ENCODE measurements around the gene KDM4C. TPM values are rescaled to one million over a fixed set of nuclear protein-coding genes. Genes with fewer than 3 reads are reported as not detected.
A peak's percentile ranks its signal among the peaks of the same experiment; 100 is the strongest.

KDM4C gene
- polyA plus RNA-seq, 1 donor, result 21.6 TPM

DNA sequence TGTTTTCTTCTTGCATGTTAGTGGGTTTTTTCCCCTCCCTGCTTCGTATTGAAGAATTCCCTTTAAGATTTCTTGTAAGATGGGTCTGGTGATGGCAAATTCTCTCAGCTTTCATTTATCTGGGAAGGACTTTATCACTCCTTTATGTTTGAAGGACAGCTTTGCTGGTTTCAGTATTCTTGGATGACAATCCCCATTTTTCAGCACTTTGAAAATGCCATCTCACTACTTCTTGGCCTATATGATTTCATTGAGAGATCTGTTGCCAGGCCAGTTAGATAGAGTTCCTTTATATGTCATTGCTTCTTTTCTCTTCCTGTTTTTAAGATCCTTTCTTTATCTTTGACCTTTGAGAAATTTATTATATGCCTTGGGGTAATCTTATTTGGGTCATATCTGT, 106.3 kb downstream of the KDM4C start:
- no peak for DNase-seq

DNA sequence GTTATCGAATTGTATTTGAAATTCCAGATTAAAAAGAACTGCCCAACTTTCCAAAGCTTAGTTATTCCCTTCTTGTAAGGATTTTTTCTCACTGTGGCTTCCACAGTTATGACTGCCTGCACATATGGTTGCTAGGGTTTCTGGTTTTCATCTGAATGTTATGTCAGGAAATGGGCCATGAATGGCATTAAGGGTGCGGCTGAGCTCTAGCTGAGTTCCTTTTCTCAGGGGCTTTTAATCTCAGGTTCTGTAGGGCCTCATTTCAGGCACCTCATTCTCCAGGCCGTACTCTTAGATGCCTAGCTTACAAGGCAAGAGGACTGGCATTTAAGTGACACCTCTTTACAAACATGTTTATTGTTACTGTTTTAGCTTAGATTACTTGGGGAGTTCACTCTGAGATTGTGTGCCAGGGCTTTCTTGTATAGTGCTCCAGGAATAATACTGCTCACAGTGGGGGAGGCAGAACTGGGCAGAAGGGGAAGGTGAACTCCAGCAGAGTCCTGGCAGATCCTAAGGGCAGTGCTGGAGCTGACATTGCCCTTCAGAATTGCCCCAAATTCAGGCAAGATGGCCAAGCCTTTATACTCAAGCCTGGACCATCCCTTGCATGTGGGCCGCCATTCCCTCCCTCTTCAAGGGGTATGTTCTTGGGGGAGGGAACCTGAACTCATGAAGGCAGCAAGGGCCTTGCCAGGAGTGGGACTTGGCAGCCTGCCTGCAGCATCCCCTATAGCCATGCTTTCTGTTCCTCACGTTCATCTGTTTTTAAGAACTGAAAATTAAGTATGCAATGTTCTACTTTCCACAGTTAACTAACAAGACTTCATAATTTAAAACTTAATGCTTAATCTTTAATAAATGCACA, 111.5 kb downstream of the KDM4C start:
- no peak for DNase-seq

DNA sequence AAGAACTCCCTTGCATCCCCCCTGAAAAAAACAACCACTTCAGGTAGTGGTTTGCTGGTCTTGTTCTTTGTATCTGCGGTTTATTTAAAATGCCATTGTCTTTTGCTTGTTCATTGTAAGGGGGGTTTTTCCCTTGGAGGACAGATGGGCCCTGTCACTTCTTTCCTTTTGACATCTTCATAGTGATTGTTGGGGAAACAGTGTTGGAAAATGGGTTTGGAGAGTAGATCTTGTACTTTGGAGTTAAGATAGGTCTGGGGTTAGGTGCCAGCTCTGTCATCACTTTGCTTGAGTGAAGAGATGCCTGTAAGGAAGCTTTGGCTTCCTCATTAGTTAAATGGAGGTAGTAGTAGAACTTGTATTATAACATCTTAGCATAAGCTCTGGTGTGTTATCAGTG, 112.4 kb downstream of the KDM4C start:
- DNase-seq, result no peak

DNA sequence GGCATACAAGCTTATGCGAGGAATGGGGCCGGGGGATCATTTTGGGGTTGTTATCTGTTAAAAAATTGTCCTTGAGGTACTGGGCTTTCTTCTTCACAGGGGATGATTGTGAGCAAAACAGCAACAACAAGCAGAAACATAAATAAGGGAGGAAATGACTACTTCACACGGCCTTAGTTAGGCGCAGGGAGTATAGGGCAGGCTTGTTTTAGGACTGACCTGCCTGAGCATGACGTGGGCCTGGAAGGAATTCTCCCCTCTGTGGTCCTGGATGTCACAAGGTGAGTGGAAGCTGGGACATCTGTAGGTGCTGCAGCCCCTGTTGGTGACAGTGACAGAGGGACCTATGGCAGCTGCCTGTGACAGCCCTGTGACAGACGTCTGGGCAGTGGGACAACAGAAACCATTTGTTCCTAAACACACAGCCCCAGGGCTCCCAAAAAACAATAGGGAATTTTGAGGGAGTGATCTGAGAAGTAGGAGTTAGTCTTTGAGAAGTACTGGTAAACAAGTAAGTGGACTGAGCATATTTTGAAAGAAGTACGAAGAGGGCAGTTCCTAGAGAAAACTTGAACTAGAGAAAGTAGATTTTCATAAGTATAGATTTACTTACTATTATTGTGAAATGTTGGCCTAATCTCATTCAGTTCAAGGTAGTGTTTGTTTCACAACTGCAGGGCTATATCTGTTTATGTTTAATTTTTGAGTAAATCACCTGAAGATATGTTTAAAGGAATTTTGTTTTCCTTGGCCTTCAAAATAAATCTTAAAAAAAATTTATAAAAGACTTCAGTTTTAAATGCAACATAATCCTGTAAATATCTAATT, 113.1 kb downstream of the KDM4C start:
- DNase-seq, result no peak

DNA sequence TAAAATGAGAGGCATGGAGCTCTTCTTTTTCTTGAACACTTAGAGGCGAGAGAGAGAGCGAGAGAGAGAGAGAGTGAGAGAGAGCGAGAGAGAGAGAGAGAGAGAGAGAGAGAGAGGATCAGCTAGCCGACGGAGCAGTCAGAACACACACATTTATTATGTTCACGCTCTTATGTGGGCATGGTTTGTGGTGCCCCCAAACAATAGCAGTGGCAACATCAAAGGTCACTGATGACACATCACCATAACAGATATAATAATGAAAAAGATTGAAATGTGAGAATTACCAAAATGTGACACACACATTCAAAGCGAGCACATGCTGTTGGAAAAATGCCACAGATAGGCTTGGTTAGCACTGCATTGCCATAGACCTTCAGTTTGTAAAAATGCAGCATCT, 116.1 kb downstream of the KDM4C start:
- DNase-seq, result no peak

DNA sequence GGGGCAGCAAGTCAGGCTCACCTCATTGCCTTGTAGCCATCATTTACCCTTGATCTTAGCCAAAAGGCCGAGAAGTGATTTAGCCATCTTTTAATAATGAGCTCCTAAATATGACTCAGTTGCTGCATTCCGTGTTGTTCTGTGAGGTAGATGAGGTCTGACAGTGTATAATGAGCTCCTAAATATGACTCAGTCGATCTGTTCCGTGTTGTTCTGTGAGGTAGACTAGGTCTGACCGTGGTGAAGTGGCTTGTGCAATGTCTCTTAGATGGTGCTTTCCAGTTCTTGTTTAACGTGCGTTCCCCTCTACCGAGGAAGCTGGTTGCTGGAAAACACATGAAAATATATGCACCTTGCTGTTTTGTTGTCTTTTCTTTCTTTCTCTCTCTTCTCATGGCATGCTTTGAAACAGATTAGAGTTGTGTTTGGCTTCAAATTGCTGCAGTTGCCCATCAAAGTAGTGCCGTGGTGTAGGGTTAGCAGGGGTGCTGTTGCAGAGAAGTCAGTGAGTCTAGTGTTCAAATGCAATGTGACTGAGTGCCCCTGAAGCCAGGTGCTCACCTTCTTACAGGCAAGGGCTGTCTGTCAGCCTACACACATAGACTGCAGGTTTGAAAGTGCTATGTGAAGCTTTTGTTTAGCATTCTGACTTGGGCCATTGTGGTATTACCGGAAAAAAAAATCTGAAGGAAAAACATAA, 118.6 kb downstream of the KDM4C start:
- no peak for DNase-seq

DNA sequence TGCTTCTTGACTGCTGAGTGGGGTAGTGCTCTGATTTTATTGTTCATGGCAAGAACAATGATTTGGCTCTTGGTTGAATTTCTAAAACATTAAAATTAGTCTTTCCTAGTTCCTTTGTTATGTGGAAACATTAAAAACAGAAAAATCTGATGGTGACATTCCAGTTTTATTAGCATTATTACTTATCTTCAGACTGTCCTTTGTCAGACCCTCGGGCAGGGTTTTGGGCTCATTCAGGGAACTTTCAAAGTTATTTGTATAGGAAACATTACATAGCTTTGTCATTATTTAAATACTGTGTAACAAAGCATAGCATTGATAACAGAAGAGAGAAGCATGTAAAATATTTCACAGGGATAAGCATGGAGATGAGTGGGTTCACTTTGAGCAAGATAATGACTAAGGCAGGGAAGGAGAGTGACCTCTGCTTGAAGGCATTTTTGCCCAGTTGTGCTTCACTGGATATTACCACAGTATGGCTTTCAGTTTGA, 119.9 kb downstream of the KDM4C start:
- no peak for DNase-seq

DNA sequence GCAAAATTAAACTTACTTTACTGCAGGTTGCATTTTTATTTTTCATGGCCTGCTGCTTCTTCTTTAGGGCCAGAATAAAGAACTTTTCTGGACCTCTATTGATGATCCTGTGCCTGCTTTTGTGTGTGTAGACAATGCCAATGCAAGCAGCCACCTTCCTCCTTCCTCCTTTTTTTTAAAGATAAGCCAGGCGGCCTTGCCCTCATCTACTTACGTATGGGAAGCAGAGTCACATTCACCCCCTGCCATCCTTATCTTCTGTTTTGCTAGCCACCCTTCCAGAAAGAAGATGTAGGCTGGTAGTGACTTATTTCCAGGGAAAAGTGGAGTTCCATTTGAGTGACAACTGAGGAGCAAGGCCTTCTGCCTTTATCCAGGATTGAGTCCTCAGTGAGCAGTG, 122.9 kb downstream of the KDM4C start:
- DNase-seq, result no peak

DNA sequence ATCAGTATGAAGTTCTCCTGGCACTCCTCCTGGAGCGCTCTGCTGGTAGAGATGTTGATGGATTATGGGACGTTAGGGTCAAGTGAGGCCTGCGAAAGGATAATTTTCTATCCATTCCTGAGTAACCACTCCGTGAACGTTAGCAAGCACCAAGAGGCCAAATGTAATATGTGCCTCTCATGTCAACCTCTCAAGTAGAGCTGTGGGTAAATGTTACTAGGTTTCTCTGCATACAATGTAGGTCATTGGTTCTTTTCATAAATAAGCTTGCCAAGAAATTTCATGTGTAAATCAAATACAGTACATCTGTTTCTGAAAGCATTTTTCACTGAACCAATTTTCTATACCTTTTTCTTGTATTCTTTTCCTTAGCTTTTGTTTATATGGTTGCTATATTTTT, 126.3 kb downstream of the KDM4C start:
- no peak for DNase-seq

DNA sequence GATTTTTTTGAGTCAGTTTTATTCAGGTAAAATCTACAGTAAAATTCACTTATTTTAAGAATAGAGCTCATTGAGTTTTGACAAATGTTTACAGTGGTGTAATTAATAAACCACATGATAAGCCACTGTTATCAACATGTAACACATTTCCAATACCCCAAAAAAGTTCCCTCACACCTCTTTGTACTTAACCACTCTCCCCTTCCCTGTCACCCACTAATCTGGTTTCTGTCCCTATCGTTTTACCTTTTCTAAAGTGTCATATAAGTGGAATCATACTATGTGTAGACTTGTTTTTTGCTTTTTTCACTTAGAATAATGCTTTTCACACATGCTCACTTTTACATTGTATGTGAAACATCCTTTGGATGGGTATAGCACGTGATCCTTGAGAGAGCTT, 127.2 kb downstream of the KDM4C start:
- DNase-seq, result no peak

DNA sequence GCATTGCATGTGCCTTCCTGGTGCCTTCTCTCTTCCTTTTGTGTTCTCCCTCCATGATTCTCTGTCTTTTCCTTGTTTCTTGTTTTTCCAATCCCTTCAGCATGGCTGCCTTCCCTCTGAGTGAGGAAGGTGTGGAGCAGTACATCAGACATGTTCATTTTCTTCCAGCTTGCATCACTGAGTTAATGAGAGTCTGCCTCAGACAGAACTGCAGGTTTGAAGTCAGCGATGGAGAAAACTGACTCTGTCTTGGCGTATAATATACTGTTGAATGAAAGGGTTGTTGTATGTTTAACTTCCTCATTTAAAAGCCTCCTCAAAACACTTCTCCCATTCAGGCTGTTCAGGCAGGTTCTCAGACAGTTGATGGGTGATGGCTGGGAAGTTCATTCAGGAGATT, 129.3 kb downstream of the KDM4C start:
- no peak for DNase-seq

DNA sequence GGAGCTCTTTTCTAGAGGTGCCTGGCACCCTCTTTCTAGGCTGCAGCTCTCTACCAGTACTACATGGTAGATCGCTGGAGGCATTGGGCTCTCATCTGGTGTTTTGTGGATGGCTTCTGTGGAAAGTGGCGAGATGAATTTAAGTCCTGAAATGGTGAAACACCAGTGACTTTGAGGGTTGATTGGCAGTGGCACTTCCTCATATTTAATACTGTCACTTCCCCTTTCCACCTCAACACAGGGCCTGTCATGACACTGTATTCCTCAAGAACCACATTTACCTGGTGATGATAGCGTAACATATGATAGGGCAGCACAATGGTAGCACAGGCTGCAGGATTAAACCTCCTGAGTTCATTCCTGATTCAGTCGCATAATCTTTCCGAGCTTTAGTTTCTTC, 132.1 kb downstream of the KDM4C start:
- no peak for DNase-seq

DNA sequence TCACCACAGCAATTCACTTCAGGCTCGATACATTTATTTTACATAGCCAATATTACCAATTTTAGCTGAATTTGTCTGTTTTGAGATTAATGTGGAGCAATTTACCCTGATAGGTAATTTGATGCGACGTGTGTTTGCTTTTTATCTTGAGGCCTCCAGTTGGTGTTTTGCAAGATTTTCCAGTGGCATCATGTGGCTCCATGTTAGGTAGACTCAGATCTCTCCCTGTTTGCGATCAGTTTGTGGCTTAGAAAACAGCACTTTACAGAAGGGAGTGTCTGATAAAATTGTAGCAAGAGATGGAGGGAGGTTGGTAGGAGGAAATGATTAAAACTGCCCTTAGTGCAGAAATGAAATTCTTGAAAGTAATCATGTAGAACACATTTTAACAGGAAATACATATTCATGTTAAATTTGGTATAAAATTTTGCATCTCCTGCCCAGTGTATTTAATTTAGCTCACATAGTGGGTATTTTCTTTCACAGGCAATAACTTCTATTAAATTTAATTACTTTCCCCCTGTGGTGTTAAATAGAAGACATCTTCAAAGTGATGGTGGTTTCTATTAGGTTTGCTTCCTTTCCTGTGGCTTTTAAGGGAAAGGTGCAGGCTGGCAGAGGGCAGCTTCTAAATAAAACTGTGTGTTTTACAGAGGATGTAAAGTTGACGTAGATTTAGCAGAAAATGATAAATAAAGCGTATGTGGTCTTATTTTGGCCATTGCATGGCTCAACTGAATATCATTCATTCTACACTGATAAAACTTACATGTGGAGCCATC, 135.8 kb downstream of the KDM4C start:
- no peak for DNase-seq

DNA sequence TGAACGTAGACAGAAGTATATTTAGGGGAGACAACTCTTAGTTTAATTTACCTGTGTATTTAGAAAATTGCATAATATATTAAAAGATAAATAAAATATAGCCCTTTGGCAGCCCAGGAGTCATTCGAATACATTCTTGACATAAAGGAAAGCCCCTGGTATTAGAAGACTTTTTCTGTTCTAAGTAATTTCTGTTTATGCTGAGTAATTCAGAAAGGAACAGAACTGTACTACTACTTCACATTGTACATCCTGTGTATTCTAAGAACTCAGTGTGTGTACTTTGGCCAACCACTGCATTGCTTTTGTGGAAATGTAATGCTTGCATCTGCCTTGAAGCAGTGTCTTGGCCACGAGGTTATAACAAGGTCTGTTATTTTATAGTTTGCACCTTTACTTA, 136.4 kb downstream of the KDM4C start:
- no peak for DNase-seq

DNA sequence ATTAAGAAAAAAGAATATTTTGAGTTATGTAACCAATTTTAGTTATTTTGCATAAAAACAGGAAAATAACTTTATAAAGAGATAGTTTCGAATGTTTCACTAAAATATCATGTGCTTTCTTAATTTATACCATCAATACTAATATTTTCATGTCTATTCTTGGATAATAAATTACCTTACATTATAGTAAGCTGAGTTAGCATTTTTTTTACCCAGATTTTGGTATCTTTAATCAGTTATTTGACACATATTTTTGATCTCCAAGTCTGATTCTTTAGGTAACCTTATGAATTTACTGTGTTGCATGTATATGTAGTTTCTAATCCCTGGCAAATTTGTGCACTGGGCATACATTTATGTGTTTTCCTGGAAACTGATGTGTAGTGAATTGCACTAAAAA, 138.0 kb downstream of the KDM4C start:
- DNase-seq, result no peak

DNA sequence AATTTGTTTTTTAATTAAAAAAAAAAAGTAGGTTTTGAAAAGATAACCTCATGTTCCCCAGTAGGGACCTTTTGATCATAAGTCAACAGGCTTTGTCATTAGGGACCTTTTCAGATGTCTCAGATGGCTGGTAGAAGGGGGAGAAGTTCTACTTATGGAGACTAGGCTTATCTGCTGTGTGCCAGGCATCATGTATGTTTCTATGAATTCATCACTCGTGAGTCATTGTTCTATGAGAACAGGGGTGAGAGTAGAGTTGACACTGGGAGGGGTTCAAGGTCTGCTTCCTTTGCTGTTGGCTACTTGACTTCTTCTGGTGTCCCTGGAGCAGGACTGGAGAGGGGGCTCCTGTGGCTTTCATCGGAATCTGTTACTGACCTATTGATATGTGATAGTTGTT, 138.8 kb downstream of the KDM4C start:
- no peak for DNase-seq

DNA sequence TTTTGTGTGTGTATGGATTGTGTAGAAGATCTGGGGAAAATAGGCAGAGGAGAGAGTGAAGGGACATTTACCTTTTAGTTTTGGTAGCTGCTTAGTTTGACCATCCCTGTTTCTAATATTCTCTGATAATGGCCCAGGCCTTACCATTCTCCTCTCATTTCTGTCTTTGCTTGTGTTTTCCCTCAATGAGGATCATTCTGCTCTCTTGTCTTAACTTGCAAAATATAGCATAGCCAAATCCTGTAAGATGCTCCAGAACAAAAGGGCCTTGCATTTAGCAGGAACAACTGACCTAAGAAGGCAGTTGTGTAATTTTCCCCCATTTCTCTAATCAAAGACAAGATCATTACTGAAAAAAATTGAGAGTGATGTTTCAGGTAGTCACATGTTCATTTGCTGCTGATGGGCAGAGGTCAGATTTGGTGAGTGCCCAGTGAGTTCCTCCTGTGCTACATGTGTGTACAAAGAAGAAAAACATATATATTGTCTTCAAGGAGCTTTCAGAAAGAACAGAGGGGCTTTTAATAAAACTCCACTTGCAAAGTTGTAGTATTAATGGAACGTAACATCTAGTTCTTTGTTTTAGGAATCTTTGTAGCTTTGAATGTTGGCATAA, 139.5 kb downstream of the KDM4C start:
- no peak for DNase-seq

DNA sequence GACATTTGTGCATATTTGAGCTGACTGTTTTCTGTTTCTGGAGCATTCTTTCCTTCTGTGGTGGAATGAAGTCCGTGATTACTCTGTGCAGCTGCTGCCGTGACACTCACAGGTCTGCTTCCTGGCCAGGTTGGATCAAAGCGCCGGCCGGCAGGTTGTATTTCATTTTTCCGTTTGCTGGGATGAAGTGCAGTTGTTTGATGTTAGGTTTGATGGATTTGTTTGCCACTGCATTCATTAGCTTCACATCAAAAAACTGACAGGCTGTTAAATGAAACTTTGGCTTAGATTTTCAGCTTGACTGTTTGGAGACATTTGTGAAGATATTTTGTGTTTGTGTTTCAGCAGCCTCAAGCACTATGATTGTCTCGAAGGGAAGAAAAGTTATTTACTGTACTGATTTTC, 140.1 kb downstream of the KDM4C start:
- peak; percentile 42 for DNase-seq

DNA sequence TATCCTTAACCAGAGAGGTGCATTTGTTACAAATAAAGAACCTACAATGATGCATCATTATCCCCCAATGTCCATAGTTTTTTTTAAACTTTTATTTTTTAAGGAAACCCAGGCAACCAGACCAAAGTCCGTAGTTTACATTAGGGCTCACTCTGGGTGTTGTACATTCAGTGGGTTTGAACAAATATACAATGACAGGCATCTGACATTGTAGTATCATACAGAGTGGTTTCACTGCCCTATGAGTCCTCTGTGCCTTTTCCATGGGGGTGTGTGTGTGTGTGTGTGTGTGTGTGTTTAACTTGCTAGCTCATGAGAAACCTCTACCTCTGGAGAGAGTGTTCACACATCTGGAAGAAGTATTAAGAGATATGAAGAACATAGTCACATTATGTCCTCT, 141.5 kb downstream of the KDM4C start:
- DNase-seq, result no peak

DNA sequence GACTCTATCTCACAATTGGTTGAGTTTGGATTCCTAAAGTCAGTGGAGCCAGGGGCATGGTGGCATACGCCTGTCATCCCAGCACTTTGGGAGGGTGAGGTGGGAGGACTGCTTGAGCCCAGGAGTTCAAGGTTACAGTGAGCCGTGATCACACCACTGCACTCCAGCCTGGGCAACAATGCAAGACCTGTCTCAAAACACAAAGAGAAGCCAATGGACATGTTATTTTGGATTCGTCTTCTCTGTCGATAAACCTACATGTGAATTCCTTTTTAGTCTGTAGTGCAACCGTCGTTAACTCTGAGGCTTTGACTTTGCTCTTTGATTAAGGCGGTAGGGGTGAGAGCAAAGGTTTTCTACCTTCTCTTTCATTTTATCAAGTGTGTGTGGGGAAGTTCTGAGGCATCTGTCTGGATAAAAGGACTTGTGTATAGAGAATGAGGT, 142.7 kb downstream of the KDM4C start:
- no peak for DNase-seq

DNA sequence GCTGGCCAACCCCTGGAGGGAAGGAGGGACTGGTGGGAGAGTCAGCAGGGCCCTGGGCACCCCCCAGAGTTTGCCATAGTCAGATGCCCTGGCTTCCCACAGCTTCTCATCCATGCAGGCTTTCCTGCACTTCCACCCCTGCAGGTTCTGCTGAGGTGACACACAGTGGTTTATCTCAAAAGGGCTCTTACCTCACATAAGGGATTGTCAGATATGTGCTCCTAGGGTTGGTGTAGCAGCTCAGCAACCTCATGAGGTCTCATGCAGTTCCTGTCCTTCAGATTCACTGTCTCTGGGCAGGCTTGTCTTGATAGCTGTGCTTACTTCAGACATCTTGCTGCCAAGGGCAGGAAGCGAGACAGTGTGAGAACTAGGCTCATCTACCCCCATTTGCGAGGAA, 143.4 kb downstream of the KDM4C start:
- DNase-seq, result no peak
